ENCODE data around the gene PIK3CA. TPM values are rescaled to one million over a fixed set of nuclear protein-coding genes. Genes with fewer than 3 reads are reported as not detected.
"Not testable (repeated sequence)": the region's sequence is repeated elsewhere in the genome, so short reads cannot be mapped to it uniquely, and the experiment has no call there.

The PIK3CA gene
- total and polyA plus RNA-seq, 3 experiments from 2014 or later: 18.3 to 19.5 (median 18.8) TPM

- H3K4me1 Mint-ChIP-seq: peaks cover 23 to 31% (median 30%) of the 10 kb centered on the region in 3 donors
Measured at GRCh38 chr3:179258820-179259219, 110.7 kb downstream of the PIK3CA start.

DNA sequence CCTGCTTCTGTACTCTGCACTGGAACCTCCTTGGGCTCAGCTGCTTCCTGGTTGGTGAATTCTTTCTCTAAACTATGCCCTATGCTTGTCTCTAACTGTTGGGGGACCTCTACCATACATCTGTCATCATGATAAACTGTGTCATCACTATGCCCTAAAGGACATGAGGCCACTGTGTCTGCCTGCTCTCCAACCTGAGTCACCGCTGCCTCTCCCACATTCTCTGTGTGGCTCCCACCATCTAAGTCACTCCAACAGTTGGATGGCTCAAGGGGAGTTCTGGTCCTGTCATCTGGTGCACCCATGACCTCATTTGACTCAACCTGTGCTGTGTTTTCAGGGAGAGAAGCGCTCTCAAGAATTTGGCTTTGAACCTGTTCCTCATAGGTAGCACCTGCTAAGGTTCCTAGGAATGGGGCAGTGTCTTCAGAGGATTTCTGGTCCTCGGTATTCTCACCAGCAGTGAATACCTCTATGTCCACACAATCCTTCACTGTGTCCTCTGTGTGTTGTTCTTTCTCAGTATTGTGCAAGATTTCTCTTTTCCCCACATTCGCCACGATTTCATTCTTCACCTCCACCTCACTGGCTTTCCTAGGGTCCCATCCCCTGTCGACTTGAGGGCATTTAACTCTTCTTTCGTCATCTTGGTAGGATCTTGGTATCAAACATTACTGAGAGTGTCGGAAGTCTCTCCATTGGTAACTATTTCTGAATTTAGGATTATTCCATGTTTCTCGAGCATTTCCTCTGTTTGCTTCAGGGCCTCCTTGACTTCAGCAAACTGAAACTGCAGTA, 112.0 kb downstream of the PIK3CA start:
- DNase-seq; H3K4me3 ChIP-seq (ENCODE audit: low read length); H3K27me3 ChIP-seq (ENCODE audit: insufficient read depth, low read length, poor library complexity, severe bottlenecking); H3K9me3 ChIP-seq (ENCODE audit: low read length); H3K27me3 Mint-ChIP-seq; H3K36me3 ChIP-seq (ENCODE audit: insufficient read depth, low read length); H3K9me3 Mint-ChIP-seq; POLR2A ChIA-PET; H3K4me1 ChIP-seq (ENCODE audit: insufficient read depth, low read length); H3K36me3 Mint-ChIP-seq; CTCF ChIA-PET: not testable (repeated sequence)
- peak overlapping the region; percentile 51 to 84 (median 70) for H3K4me3 Mint-ChIP-seq
- peak overlapping the region; percentile 6 for H3K27ac ChIP-seq (ENCODE audit: low read depth, low read length)
- H3K4me1 Mint-ChIP-seq: peaks cover 23 to 31% (median 30%) of the 10 kb centered on the region in 3 donors
- peak overlapping the region in 6 of 8 donors; percentile 33 to 85 (median 60) for H3K27ac Mint-ChIP-seq

More at GRCh38 chr3:179258820-179259219, 110.7 kb downstream of the PIK3CA start:
- Mint-ChIP-seq H3K27me3 (no peaks in the 10 kb centered on the region), H3K9me3 (peaks cover 0 to 10% (median 2%) of the 10 kb centered on the region in 5 donors), H3K4me3 (peak overlapping the region in 1 of 7 donors; percentile 53), H3K27ac (peak overlapping the region in 2 of 8 donors; percentile 23 to 44), H3K36me3 (peaks cover 0 to 6% (median 0%) of the 10 kb centered on the region in 3 donors)
- no peaks in the 10 kb centered on the region for H3K36me3 ChIP-seq (ENCODE audit: insufficient read depth, low read length)
- ChIA-PET CTCF (no interaction called here), POLR2A (no interaction called here)
- no peak overlapping the region for H3K27ac ChIP-seq (ENCODE audit: low read depth, low read length)
- no peak for DNase-seq
- H3K27me3 ChIP-seq (ENCODE audit: insufficient read depth, low read length, poor library complexity, severe bottlenecking): no peaks in the 10 kb centered on the region
- no peak overlapping the region for H3K4me3 ChIP-seq (ENCODE audit: low read length)
- H3K9me3 ChIP-seq (ENCODE audit: low read length): no peaks in the 10 kb centered on the region
- no peaks in the 10 kb centered on the region for H3K4me1 ChIP-seq (ENCODE audit: insufficient read depth, low read length)

GRCh38 chr3:179260949-179261765, 113.0 kb downstream of the PIK3CA start:
- ChIA-PET POLR2A (no interaction called here), CTCF (interaction anchor here (0.6 kb wide), 1 partner anchor 115 kb away, joined by 3 read pairs; no protein-coding TSS in a partner anchor)
- Histone ChIP-seq H3K4me3 (ENCODE audit: low read length) (peak overlapping the region; percentile 60), H3K27ac (ENCODE audit: low read depth, low read length) (peak overlapping the region; percentile 6), H3K9me3 (ENCODE audit: low read length) (no peaks in the 10 kb centered on the region), H3K36me3 (ENCODE audit: insufficient read depth, low read length) (no peaks in the 10 kb centered on the region), H3K4me1 (ENCODE audit: insufficient read depth, low read length) (no peaks in the 10 kb centered on the region), H3K27me3 (ENCODE audit: insufficient read depth, low read length, poor library complexity, severe bottlenecking) (no peaks in the 10 kb centered on the region)
- Mint-ChIP-seq H3K36me3 (no peaks in the 10 kb centered on the region), H3K27me3 (peaks cover 0 to 2% of the 10 kb centered on the region in 2 donors), H3K4me1 (peaks cover 23 to 31% (median 30%) of the 10 kb centered on the region in 3 donors), H3K27ac (peak overlapping the region in 6 of 8 donors; percentile 61 to 85 (median 72)), H3K4me3 (peak overlapping the region; percentile 81 to 92 (median 84)), H3K9me3 (peaks cover 0 to 10% (median 2%) of the 10 kb centered on the region in 5 donors)
- peak; percentile 55 to 75 (median 66) for DNase-seq

DNA sequence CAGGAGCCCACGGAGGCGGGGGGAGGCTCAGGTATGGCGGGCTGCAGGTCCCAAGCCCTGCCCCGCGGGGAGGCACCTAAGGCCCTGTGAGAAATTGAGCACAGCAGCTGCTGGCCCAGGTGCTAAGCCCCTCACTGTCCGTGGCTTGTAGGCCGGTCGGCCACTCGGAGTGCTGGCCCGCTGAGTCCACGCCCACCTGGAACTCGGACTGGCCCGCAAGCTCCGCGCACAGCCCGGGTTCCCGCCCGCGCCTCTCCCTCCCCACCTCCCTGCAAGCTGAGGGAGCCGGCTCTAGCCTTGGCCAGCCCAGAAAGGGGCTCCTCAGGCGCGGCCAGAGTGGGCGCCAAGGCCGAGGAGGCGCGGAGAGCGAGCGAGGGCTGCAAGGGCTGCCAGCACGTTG, 115.0 kb downstream of the PIK3CA start:
- peaks cover 23 to 31% (median 30%) of the 10 kb centered on the region in 3 donors for H3K4me1 Mint-ChIP-seq
- H3K27ac Mint-ChIP-seq: no peak overlapping the region
- Histone ChIP-seq H3K27me3 (ENCODE audit: insufficient read depth, low read length, poor library complexity, severe bottlenecking) (no peaks in the 10 kb centered on the region), H3K4me3 (ENCODE audit: low read length) (no peak overlapping the region), H3K27ac (ENCODE audit: low read depth, low read length) (no peak overlapping the region), H3K36me3 (ENCODE audit: insufficient read depth, low read length) (no peaks in the 10 kb centered on the region), H3K9me3 (ENCODE audit: low read length) (no peaks in the 10 kb centered on the region), H3K4me1 (ENCODE audit: insufficient read depth, low read length) (no peaks in the 10 kb centered on the region)
- CTCF ChIA-PET: no interaction called here
- POLR2A ChIA-PET: no interaction called here
- no peak overlapping the region for H3K4me3 Mint-ChIP-seq
- DNase-seq: no peak
- H3K27me3 Mint-ChIP-seq: peaks cover 4 to 10% of the 10 kb centered on the region in 2 donors
- H3K9me3 Mint-ChIP-seq: peaks cover 0 to 8% (median 0%) of the 10 kb centered on the region in 5 donors
- H3K36me3 Mint-ChIP-seq: no peaks in the 10 kb centered on the region

DNA sequence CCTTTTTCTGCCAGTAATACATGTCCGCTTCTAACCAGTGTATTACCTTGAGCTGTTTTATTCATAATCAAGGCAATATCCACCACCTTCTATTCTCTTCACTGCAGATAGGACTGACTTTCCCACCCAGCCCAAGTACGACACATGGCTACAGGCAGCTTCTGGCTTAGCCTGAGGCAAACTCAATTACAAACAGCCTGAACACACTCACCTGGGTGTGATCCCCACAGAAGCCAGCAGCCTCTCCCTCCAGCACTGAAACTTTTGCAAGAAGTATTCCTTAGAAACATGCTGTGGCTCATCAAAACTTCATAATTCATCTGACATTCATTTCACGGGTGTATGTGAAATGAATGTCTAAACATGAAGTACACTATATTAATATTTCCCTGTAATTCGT, 116.3 kb downstream of the PIK3CA start:
- no peak overlapping the region for H3K27ac Mint-ChIP-seq
- no peaks in the 10 kb centered on the region for H3K9me3 ChIP-seq (ENCODE audit: low read length)
- H3K27me3 ChIP-seq (ENCODE audit: insufficient read depth, low read length, poor library complexity, severe bottlenecking): no peaks in the 10 kb centered on the region
- no peaks in the 10 kb centered on the region for H3K36me3 Mint-ChIP-seq
- H3K4me1 ChIP-seq (ENCODE audit: insufficient read depth, low read length): no peaks in the 10 kb centered on the region
- H3K27ac ChIP-seq (ENCODE audit: low read depth, low read length): no peak overlapping the region
- CTCF ChIA-PET: no interaction called here
- POLR2A ChIA-PET: no interaction called here
- no peaks in the 10 kb centered on the region for H3K36me3 ChIP-seq (ENCODE audit: insufficient read depth, low read length)
- peaks cover 4 to 16% of the 10 kb centered on the region in 2 donors for H3K27me3 Mint-ChIP-seq
- H3K4me3 Mint-ChIP-seq: peak overlapping the region in 2 of 7 donors; percentile 26 to 56
- H3K9me3 Mint-ChIP-seq: peaks cover 0 to 5% (median 0%) of the 10 kb centered on the region in 5 donors
- H3K4me3 ChIP-seq (ENCODE audit: low read length): no peak overlapping the region
- DNase-seq: no peak
- peaks cover 17 to 22% (median 21%) of the 10 kb centered on the region in 3 donors for H3K4me1 Mint-ChIP-seq

DNA sequence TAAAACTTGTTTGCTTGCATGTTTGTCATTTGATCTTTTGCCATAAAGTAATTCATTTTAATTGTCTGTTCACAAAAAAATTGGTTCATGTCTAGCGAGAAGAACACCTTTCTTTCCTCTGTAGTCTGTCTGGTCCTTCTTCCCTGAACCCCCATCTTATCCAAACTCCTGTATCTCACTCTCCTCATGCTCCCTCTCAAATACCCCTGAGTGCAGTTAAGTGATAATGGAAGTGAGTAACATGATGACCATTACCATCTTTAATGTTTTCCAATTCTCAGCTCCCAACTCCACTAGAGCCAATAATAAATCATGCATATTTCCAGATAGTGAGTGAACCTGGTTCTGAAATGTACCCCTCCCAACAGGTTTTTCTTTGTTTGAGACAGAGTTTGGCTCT, 116.9 kb downstream of the PIK3CA start:
- no peaks in the 10 kb centered on the region for H3K4me1 ChIP-seq (ENCODE audit: insufficient read depth, low read length)
- Mint-ChIP-seq H3K36me3 (no peaks in the 10 kb centered on the region), H3K4me1 (peaks cover 12 to 16% (median 15%) of the 10 kb centered on the region in 3 donors), H3K27me3 (peaks cover 4 to 16% of the 10 kb centered on the region in 2 donors), H3K9me3 (no peaks in the 10 kb centered on the region), H3K27ac (no peak overlapping the region), H3K4me3 (no peak overlapping the region)
- no peak overlapping the region for H3K4me3 ChIP-seq (ENCODE audit: low read length)
- no peak for DNase-seq
- no peaks in the 10 kb centered on the region for H3K9me3 ChIP-seq (ENCODE audit: low read length)
- H3K27me3 ChIP-seq (ENCODE audit: insufficient read depth, low read length, poor library complexity, severe bottlenecking): no peaks in the 10 kb centered on the region
- ChIA-PET CTCF (no interaction called here), POLR2A (no interaction called here)
- no peak overlapping the region for H3K27ac ChIP-seq (ENCODE audit: low read depth, low read length)
- H3K36me3 ChIP-seq (ENCODE audit: insufficient read depth, low read length): no peaks in the 10 kb centered on the region

GRCh38 chr3:179265875-179266274, 117.7 kb downstream of the PIK3CA start:
- H3K4me3 ChIP-seq (ENCODE audit: low read length): no peak overlapping the region
- Mint-ChIP-seq H3K4me3 (no peak overlapping the region), H3K36me3 (no peaks in the 10 kb centered on the region), H3K9me3 (no peaks in the 10 kb centered on the region), H3K4me1 (peaks cover 7 to 10% (median 7%) of the 10 kb centered on the region in 3 donors), H3K27ac (no peak overlapping the region), H3K27me3 (peaks cover 4 to 16% of the 10 kb centered on the region in 2 donors)
- H3K27me3 ChIP-seq (ENCODE audit: insufficient read depth, low read length, poor library complexity, severe bottlenecking): no peaks in the 10 kb centered on the region
- H3K36me3 ChIP-seq (ENCODE audit: insufficient read depth, low read length): no peaks in the 10 kb centered on the region
- ChIA-PET POLR2A (no interaction called here), CTCF (no interaction called here)
- no peaks in the 10 kb centered on the region for H3K4me1 ChIP-seq (ENCODE audit: insufficient read depth, low read length)
- H3K27ac ChIP-seq (ENCODE audit: low read depth, low read length): no peak overlapping the region
- no peak for DNase-seq
- no peaks in the 10 kb centered on the region for H3K9me3 ChIP-seq (ENCODE audit: low read length)

DNA sequence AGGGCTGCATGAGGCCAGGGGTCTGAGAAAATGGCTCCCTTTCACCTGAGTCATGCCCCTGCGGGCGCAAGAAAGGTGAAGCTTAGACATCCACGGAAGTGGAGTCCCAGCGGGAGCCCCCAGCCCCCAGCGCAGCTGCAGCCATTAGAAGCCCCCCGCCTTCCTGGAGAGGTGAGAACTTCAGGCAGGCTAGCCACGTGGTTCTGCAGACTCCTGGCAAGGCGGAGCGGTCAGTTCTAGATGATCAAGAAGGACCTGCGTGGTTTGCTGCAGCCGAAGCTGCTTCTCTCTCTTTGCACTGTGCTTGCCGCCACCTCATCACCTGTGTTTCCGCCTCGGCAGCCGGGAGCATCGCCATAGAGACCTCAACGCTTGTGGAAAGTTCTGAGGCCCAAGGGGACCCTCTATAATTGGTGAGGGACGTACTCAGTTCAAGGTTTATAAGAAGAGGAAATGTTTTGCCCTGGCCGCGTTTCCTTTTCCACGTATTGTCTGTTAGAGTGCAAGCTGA, 118.6 kb downstream of the PIK3CA start:
- Histone ChIP-seq H3K27ac (ENCODE audit: low read depth, low read length) (no peak overlapping the region), H3K4me3 (ENCODE audit: low read length) (no peak overlapping the region), H3K4me1 (ENCODE audit: insufficient read depth, low read length) (no peaks in the 10 kb centered on the region), H3K27me3 (ENCODE audit: insufficient read depth, low read length, poor library complexity, severe bottlenecking) (no peaks in the 10 kb centered on the region), H3K36me3 (ENCODE audit: insufficient read depth, low read length) (no peaks in the 10 kb centered on the region), H3K9me3 (ENCODE audit: low read length) (no peaks in the 10 kb centered on the region)
- Mint-ChIP-seq H3K36me3 (no peaks in the 10 kb centered on the region), H3K9me3 (no peaks in the 10 kb centered on the region), H3K4me1 (peaks cover 2 to 5% (median 3%) of the 10 kb centered on the region in 3 donors), H3K27me3 (peaks cover 4 to 16% of the 10 kb centered on the region in 2 donors), H3K4me3 (no peak overlapping the region), H3K27ac (no peak overlapping the region)
- CTCF ChIA-PET: no interaction called here
- DNase-seq: no peak
- POLR2A ChIA-PET: no interaction called here

Measured in CD8-positive, alpha-beta memory T cell (primary cell).